Esophagus muscularis mucosa (tissue), 4 donors: Measurements from ENCODE around the gene HERC6.

Source experiments
- EP300 ChIP-seq: sonication (generic); formaldehyde crosslinking; IDR thresholded peaks from one replicate; pipeline ENCODE4 v1.6.1; 2017; ENCODE audit warnings: antibody characterized with exemption
- POLR2AphosphoS5 ChIP-seq, 2 donors: sonication (generic); formaldehyde crosslinking; IDR thresholded peaks; one replicate each; pipeline ENCODE4 v1.6.1; 2017; ENCODE audit warnings: antibody characterized with exemption in 2 of 2
- TF ChIP-seq, protein P1 (sequence below), 3 experiments: fragments of 200-600 bp in 2 of 3; fragments of 450-650 bp in 1 of 3; sonication (generic) in 2 of 3; IDR thresholded peaks; one replicate each; pipeline ENCODE4 v1.5.1; 2017 to 2019; ENCODE audit warnings: antibody characterized with exemption in 3 of 3, mild to moderate bottlenecking in 2 of 3, moderate library complexity in 1 of 3

DNA sequence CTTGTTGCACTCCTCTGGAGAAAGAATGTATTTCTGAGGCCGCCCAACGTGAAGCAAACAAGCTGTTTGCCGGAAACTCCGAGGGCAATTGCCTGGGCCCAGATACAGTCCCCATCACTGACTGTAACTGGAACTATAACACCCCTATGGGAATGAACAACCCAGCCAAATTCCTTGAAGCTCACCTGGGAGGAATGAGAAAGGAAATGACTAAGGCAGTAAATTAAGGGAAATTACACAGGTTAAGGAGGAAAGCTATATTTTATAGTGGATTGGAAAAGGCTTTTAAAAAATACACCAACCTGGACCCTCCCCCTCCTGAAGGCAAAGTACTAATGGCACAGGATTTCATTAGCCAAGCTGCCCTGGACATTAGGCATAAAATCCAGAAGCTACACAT, 66.6 kb downstream of the HERC6 start:
- TF ChIP-seq POLR2AphosphoS5 (IDR thresholded peaks at IDR 0.05) (no peak), EP300 (no peak)
- TF ChIP-seq, protein P1, sequence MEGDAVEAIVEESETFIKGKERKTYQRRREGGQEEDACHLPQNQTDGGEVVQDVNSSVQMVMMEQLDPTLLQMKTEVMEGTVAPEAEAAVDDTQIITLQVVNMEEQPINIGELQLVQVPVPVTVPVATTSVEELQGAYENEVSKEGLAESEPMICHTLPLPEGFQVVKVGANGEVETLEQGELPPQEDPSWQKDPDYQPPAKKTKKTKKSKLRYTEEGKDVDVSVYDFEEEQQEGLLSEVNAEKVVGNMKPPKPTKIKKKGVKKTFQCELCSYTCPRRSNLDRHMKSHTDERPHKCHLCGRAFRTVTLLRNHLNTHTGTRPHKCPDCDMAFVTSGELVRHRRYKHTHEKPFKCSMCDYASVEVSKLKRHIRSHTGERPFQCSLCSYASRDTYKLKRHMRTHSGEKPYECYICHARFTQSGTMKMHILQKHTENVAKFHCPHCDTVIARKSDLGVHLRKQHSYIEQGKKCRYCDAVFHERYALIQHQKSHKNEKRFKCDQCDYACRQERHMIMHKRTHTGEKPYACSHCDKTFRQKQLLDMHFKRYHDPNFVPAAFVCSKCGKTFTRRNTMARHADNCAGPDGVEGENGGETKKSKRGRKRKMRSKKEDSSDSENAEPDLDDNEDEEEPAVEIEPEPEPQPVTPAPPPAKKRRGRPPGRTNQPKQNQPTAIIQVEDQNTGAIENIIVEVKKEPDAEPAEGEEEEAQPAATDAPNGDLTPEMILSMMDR (IDR thresholded peaks at IDR 0.05), result no peak
